DOHH2 (cell line): ENCODE results near the gene BBS9.

Experiments used
- H3F3A ChIP-seq: fragments of 200-600 bp; sonication (generic), shearing (Covaris generic); 2 replicates; pipeline ENCODE4 v1.6.0; 2016; ENCODE audit warnings: antibody characterized with exemption, mild to moderate bottlenecking; ENCODE audit not compliant: control insufficient read depth, insufficient read depth
- H3K27ac ChIP-seq: fragments of 200-600 bp; sonication (generic); 2 replicates; pipeline ENCODE4 v1.5.1; 2014; ENCODE audit warnings: low read depth, mild to moderate bottlenecking, low read length, moderate library complexity
- H3K27me3 ChIP-seq: fragments of 200-600 bp; sonication (generic); 2 replicates; pipeline ENCODE4 v1.6.1; 2014; ENCODE audit warnings: mild to moderate bottlenecking, low read length, mixed read lengths; ENCODE audit not compliant: control insufficient read depth
- H3K36me3 ChIP-seq: fragments of 200-600 bp; sonication (generic); 2 replicates; pipeline ENCODE4 v1.6.1; 2014; ENCODE audit warnings: mild to moderate bottlenecking, low read length, moderate library complexity, mixed read lengths; ENCODE audit not compliant: control insufficient read depth
- H3K4me1 ChIP-seq: fragments of 200-600 bp; sonication (generic); 2 replicates; pipeline ENCODE4 v1.6.1; 2014; ENCODE audit warnings: mild to moderate bottlenecking, low read length, mixed read lengths; ENCODE audit not compliant: control insufficient read depth
- H3K4me2 ChIP-seq: fragments of 200-600 bp; sonication (generic); 2 replicates; pipeline ENCODE4 v1.6.0; 2014; ENCODE audit warnings: mild to moderate bottlenecking, low read length, moderate library complexity
- H3K4me3 ChIP-seq: fragments of 200-600 bp; sonication (generic); 2 replicates; pipeline ENCODE4 v1.5.1; 2014; ENCODE audit warnings: mild to moderate bottlenecking, low read length, mixed read lengths
- H3K79me2 ChIP-seq: fragments of 200-600 bp; sonication (generic); 2 replicates; pipeline ENCODE4 v1.6.1; 2014; ENCODE audit warnings: mild to moderate bottlenecking, low read length, mixed read lengths; ENCODE audit not compliant: control insufficient read depth
- H3K9me2 ChIP-seq: fragments of 200-600 bp; sonication (generic); replicated peaks from 2 replicates; pipeline ENCODE4 v1.6.1; 2014; ENCODE audit warnings: mild to moderate bottlenecking, low read length, mixed read lengths; ENCODE audit not compliant: control insufficient read depth
- H3K9me3 ChIP-seq: fragments of 200-600 bp; sonication (generic); 2 replicates; pipeline ENCODE4 v1.6.1; 2014; ENCODE audit warnings: antibody characterized with exemption, low read length, mixed read lengths; ENCODE audit not compliant: control insufficient read depth, insufficient read depth
- H4K20me1 ChIP-seq: fragments of 200-600 bp; sonication (generic); 2 replicates; pipeline ENCODE4 v1.6.0; 2014; ENCODE audit warnings: low read depth, mild to moderate bottlenecking, antibody characterized with exemption, low read length, moderate library complexity; ENCODE audit not compliant: control insufficient read depth, insufficient read depth
- CTCF ChIP-seq: fragments of 200-600 bp; sonication (generic); IDR thresholded peaks from one replicate; pipeline ENCODE4 v1.5.1; 2014; ENCODE audit warnings: antibody characterized with exemption, mild to moderate bottlenecking, low read depth, low read length; ENCODE audit not compliant: poor library complexity, severe bottlenecking
- EZH2phosphoT487 ChIP-seq: fragments of 200-600 bp; sonication (generic); IDR thresholded peaks from 2 replicates; pipeline ENCODE4 v1.6.1; 2017; ENCODE audit warnings: borderline replicate concordance, mild to moderate bottlenecking, antibody characterized with exemption, low read length, moderate library complexity, mixed read lengths

BBS9 gene

GRCh38 chr7:33614357-33615117, 485.2 kb downstream of the BBS9 start:
- Histone ChIP-seq H3K9me3 (no peaks in the 10 kb centered on the region), H3K4me3 (no peak overlapping the region), H4K20me1 (no peaks in the 10 kb centered on the region), H3K9me2 (no peaks in the 10 kb centered on the region), H3K27ac (no peak overlapping the region), H3K27me3 (no peaks in the 10 kb centered on the region), H3K4me1 (no peaks in the 10 kb centered on the region), H3K4me2 (no peak overlapping the region), H3F3A (no peaks in the 10 kb centered on the region), H3K79me2 (no peaks in the 10 kb centered on the region), H3K36me3 (no peaks in the 10 kb centered on the region)
- TF ChIP-seq EZH2phosphoT487 = no peak
- TF ChIP-seq CTCF = no peak

- Histone ChIP-seq H3K36me3 (no peaks in the 10 kb centered on the region), H3K9me2 (no peaks in the 10 kb centered on the region), H3K4me1 (no peaks in the 10 kb centered on the region), H3K27me3 (no peaks in the 10 kb centered on the region), H3K4me2 (no peak overlapping the region), H3F3A (no peaks in the 10 kb centered on the region), H3K9me3 (peaks cover 5% of the 10 kb centered on the region; the same call in 1 of the 2 replicates), H3K27ac (no peak overlapping the region), H4K20me1 (no peaks in the 10 kb centered on the region), H3K4me3 (no peak overlapping the region), H3K79me2 (no peaks in the 10 kb centered on the region)
- TF ChIP-seq CTCF (no peak), EZH2phosphoT487 (no peak)
Observed at GRCh38 chr7:33616752-33617151, 487.4 kb downstream of the BBS9 start.

- no peaks in the 10 kb centered on the region for H3K9me2 ChIP-seq
- H3K4me2 ChIP-seq = no peak overlapping the region
- no peaks in the 10 kb centered on the region for H4K20me1 ChIP-seq
- peaks cover 5% of the 10 kb centered on the region; the same call in 1 of the 2 replicates for H3K9me3 ChIP-seq
- no peaks in the 10 kb centered on the region for H3F3A ChIP-seq
- no peaks in the 10 kb centered on the region for H3K79me2 ChIP-seq
- TF ChIP-seq CTCF (no peak), EZH2phosphoT487 (no peak)
- no peak overlapping the region for H3K4me3 ChIP-seq
- no peaks in the 10 kb centered on the region for H3K4me1 ChIP-seq
- no peaks in the 10 kb centered on the region for H3K36me3 ChIP-seq
- no peak overlapping the region for H3K27ac ChIP-seq
- H3K27me3 ChIP-seq = no peaks in the 10 kb centered on the region
Observed at GRCh38 chr7:33619264-33619663, 489.9 kb downstream of the BBS9 start.
